Medulla oblongata (tissue), 1 donor: ENCODE data around the gene COLGALT1.

ENCODE experiments used
- DNase-seq: peaks from one replicate; pipeline ENCODE4 v3.0.0-alpha.2; 2015; ENCODE audit errors: extremely low spot score

The COLGALT1 gene

DNA sequence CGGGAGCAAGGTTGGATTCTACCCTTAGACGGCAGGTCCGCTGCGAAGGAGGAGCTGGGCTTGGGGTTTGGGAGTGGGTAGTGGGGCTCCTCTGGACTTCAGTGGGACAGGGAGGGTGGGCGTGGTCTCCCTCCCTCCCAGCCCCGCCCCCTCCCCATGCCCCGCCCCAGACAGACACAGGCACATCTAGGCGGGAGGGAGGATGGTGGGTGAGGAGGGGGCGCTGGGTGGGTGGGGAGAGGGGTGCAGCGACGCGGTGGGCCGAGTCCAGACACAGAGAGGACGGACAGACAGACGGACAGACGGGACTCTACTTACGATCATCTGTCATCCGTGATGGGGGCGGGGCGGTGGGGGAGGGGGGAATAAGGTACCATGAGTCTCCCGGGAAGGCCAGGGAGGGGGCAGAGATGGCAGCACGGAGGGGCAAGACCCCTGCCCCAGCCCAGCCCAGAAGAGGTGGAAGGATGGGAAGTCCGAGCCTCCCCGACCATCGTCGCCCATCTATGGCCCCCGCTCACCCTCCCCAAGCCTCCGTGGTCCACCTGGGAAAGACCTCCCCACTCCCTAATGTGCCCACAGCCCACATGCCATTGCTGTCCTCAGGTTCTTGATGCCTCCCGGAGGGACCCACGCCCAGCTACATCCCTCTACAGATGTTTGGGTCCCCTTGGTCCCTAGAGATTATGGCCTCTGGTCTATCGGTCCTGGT is 67.9 kb downstream of the COLGALT1 start:
- no peak for DNase-seq

GRCh38 chr19:17624314-17624991 is 69.0 kb downstream of the COLGALT1 start:
- no peak for DNase-seq

- no peak for DNase-seq
Observed at GRCh38 chr19:17625043-17625442, 69.6 kb downstream of the COLGALT1 start.

GRCh38 chr19:17625980-17626379 is 70.5 kb downstream of the COLGALT1 start:
- DNase-seq: no peak

DNA sequence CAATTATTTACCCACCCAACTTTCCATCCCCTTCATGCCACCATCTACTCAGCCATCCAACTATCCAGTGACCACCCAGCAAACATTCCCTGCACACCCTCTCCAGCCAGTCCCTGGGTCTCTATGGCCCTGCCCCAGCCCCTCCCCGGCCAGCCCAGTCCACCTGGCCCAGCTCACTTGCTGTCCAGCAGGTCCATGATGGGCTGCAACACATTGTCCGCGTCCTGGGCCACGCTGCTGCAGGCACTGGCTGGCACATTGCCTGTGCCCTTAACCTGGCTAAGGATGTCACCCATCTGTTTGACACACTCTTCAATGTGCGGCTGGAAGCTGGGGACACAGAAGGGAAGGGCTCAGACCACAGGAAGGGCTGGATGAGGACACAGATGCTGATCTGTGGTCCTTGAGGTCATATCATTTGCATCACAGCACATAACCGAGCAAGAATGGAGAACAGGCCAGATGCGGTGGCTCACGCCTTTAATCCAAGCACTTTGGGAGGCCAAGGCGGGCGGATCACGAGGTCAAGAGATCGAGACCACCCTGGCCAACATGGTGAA is 71.1 kb downstream of the COLGALT1 start:
- DNase-seq: no peak

DNA sequence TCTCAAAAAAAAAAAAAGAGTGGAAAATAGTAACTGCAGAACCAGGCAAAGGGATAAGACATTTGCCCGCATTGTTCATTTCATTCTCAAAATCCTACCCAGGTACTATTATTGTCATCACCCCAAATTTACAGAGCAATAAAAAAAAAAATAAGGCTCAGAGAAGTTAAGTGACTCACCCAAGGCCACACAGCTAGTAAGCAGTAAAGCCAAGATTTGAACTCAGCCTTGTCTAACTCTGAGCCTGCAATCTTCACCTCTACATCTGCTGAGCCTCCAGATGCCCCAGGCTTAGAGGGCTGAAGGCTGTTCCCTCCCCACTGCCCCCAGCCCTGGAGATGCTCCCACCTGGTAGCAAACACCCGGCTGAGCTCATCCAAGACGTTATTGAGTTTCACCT is 71.7 kb downstream of the COLGALT1 start:
- no peak for DNase-seq

GRCh38 chr19:17627921-17628320 is 72.5 kb downstream of the COLGALT1 start:
- DNase-seq: no peak

GRCh38 chr19:17629760-17630159 is 74.3 kb downstream of the COLGALT1 start:
- no peak for DNase-seq

GRCh38 chr19:17632577-17632976 is 77.1 kb downstream of the COLGALT1 start:
- no peak for DNase-seq
